Measurements from ENCODE around the gene IGFBP4.

GRCh38 chr17:40461732-40462342, 18.6 kb downstream of the IGFBP4 start:
- TF ChIP-seq POLR2A (IDR thresholded peaks at IDR 0.05; ENCODE audit: low read depth, low read length): no peak
- TF ChIP-seq TAF1 (IDR thresholded peaks at IDR 0.05; ENCODE audit: low read depth, low read length): no peak
- TF ChIP-seq SPI1 (IDR thresholded peaks at IDR 0.05; ENCODE audit: low read depth, low read length): no peak
- no peak for TF ChIP-seq POLR2AphosphoS5 (IDR thresholded peaks at IDR 0.05; ENCODE audit: low read depth, low read length)
- no peak for TF ChIP-seq POU2F2 (IDR thresholded peaks at IDR 0.05; ENCODE audit: low read depth, low read length)

Measured in GM12891 (cell line).